Spinal cord (tissue), 10 donors: ENCODE results near the gene NF2. TPM values are rescaled to one million over a fixed set of nuclear protein-coding genes. Genes with fewer than 3 reads are reported as not detected.

ENCODE experiments used
- DNase-seq, 6 donors: peaks; one replicate each; pipeline versions ENCODE4 v3.0.0 to v3.0.0-alpha.2; 2013 to 2015; ENCODE audit warnings: low spot score in 6 of 6, low read depth in 4 of 6
- H3K27ac ChIP-seq: one replicate; pipeline ENCODE4 v1.5.1; 2013; ENCODE audit warnings: low read depth, low read length, control low read depth
- H3K27me3 ChIP-seq: one replicate; pipeline ENCODE4 v1.6.1; 2013; ENCODE audit warnings: low read length; ENCODE audit not compliant: control insufficient read depth, insufficient read depth
- H3K36me3 ChIP-seq: one replicate; pipeline ENCODE4 v1.6.1; 2013; ENCODE audit warnings: low read length; ENCODE audit not compliant: control insufficient read depth, insufficient read depth
- H3K4me1 ChIP-seq: one replicate; pipeline ENCODE4 v1.6.1; 2013; ENCODE audit warnings: low read length; ENCODE audit not compliant: control insufficient read depth, insufficient read depth
- H3K4me3 ChIP-seq: one replicate; pipeline ENCODE4 v1.5.1; 2013; ENCODE audit warnings: low read depth, low read length, control low read depth
- H3K9me3 ChIP-seq: one replicate; pipeline ENCODE4 v1.6.1; 2013; ENCODE audit warnings: low read length; ENCODE audit not compliant: control insufficient read depth, insufficient read depth
- WGBS: methylation state at CpG from one replicate; pipeline ENCODE4 v1.1.5; 2013; ENCODE audit warnings: missing lambda C conversion rate; ENCODE audit not compliant: insufficient coverage; 5-methylcytosine and 5-hydroxymethylcytosine counted together
- polyA plus RNA-seq, 2 donors: library from polyadenylated mRNA; unstranded; fragments of 120-200 nt; gene quantifications; one replicate each; pipeline ENCODE4 v1.2.1, GENCODE V29; 2013; ENCODE audit not compliant: insufficient read length in 2 of 2
- small RNA-seq: library from RNA; depleted of rRNA; stranded (forward); fragments of <200 nt; gene quantifications from one replicate; pipeline ENCODE3, GENCODE V24; 2014; ENCODE audit warnings: low replicate concordance
- total RNA-seq, 2 donors: library from RNA; depleted of rRNA in 1 of 2; stranded (reverse); fragments of 120-200 nt in 1 of 2; fragments of >200 nt in 1 of 2; gene quantifications; one replicate each; pipeline versions ENCODE4 v1.2.3 to v1.2.4, GENCODE V29; 2013 to 2014
- donor health status: healthy.

Gene NF2
- total and polyA plus RNA-seq, 4 donors, result 35.4 to 48.7 (median 39.6) TPM

- H3K9me3 ChIP-seq, result no peaks in the 10 kb centered on the region
- WGBS, result 96% methylated on average over 8 of the region's 13 CpGs
- no peak overlapping the region for H3K27ac ChIP-seq
- no peaks in the 10 kb centered on the region for H3K27me3 ChIP-seq
- peaks cover 90% of the 10 kb centered on the region for H3K36me3 ChIP-seq
- no peak overlapping the region for H3K4me3 ChIP-seq
- H3K4me1 ChIP-seq, result peaks cover 13% of the 10 kb centered on the region
- no peak for DNase-seq
Observed at GRCh38 chr22:29742326-29742725, 138.9 kb downstream of the NF2 start.

GRCh38 chr22:29744902-29745301 is 141.5 kb downstream of the NF2 start:
- Histone ChIP-seq H3K4me3 (no peak overlapping the region), H3K4me1 (no peaks in the 10 kb centered on the region), H3K27ac (no peak overlapping the region), H3K27me3 (no peaks in the 10 kb centered on the region), H3K36me3 (peaks cover 84% of the 10 kb centered on the region), H3K9me3 (no peaks in the 10 kb centered on the region)
- WGBS, result 72% methylated on average over 5 of the region's 8 CpGs
- DNase-seq, result peak in 2 of 6 donors; percentile 19 to 67

- Histone ChIP-seq H3K9me3 (no peaks in the 10 kb centered on the region), H3K4me3 (no peak overlapping the region), H3K4me1 (peaks cover 3% of the 10 kb centered on the region), H3K36me3 (peaks cover 73% of the 10 kb centered on the region), H3K27me3 (no peaks in the 10 kb centered on the region), H3K27ac (no peak overlapping the region)
- no peak for DNase-seq
- WGBS, result 89% methylated on average over 7 of the region's 7 CpGs
Observed at GRCh38 chr22:29747832-29748231, 144.4 kb downstream of the NF2 start.

Small RNAs within 50 kb of the gene (small RNA-seq; reads per million reads assigned to genes)
- not detected for gene AC004882.2

Other genes starting within 250 kb of the NF2 start
- gene AP1B1, start 215.1 kb upstream of the NF2 start, total RNA-seq, result 10 to 100 TPM; 52.2 to 55.7 TPM
- gene AP1B1, start 215.1 kb upstream of the NF2 start, polyA plus RNA-seq, result 10 to 100 TPM; 79.2 to 80.0 TPM
- gene RFPL1, start 165.1 kb upstream of the NF2 start, total RNA-seq, result not detected
- 1 to 10 TPM; 1.9 to 6.3 TPM for gene RFPL1, start 165.1 kb upstream of the NF2 start, polyA plus RNA-seq
- gene NEFH, start 123.4 kb upstream of the NF2 start, total RNA-seq, result 100 to 1,000 TPM in 1 of 2 donors, 10 to 100 TPM in 1; 20.3 to 109 TPM
- gene NEFH, start 123.4 kb upstream of the NF2 start, polyA plus RNA-seq, result 100 to 1,000 TPM; 173 to 175 TPM
- gene THOC5, start 49.9 kb upstream of the NF2 start, total RNA-seq, result 10 to 100 TPM; 30.5 to 34.2 TPM
- 10 to 100 TPM; 19.0 to 34.4 TPM for gene THOC5, start 49.9 kb upstream of the NF2 start, polyA plus RNA-seq
- 10 to 100 TPM; 64.8 to 94.2 TPM for gene NIPSNAP1, start 22.5 kb upstream of the NF2 start, total RNA-seq
- 100 to 1,000 TPM; 121 to 128 TPM for gene NIPSNAP1, start 22.5 kb upstream of the NF2 start, polyA plus RNA-seq
- gene CABP7, start 116.4 kb downstream of the NF2 start, total RNA-seq, result 10 to 100 TPM in 1 of 2 donors, 1 to 10 TPM in 1; 8.2 to 17.9 TPM
- 10 to 100 TPM; 32.1 to 34.9 TPM for gene CABP7, start 116.4 kb downstream of the NF2 start, polyA plus RNA-seq
- 10 to 100 TPM; 13.2 to 32.0 TPM for gene ZMAT5, start 163.4 kb downstream of the NF2 start, total RNA-seq
- 10 to 100 TPM; 32.9 to 33.8 TPM for gene ZMAT5, start 163.4 kb downstream of the NF2 start, polyA plus RNA-seq
- gene UQCR10, start 163.7 kb downstream of the NF2 start, total RNA-seq, result 100 to 1,000 TPM in 1 of 2 donors, 10 to 100 TPM in 1; 90.9 to 208 TPM
- 100 to 1,000 TPM; 177 to 184 TPM for gene UQCR10, start 163.7 kb downstream of the NF2 start, polyA plus RNA-seq
- 10 to 100 TPM; 18.5 to 31.8 TPM for gene ASCC2, start 234.6 kb downstream of the NF2 start, total RNA-seq
- gene ASCC2, start 234.6 kb downstream of the NF2 start, polyA plus RNA-seq, result 10 to 100 TPM; 45.8 to 55.5 TPM